SK-N-MC (cell line): ENCODE results near the gene SOX6.
A peak's percentile ranks its signal among the peaks of the same experiment; 100 is the strongest.

Experiments
- DNase-seq: peaks from one replicate; pipeline ENCODE4 v3.0.0-alpha.2; 2011; ENCODE audit warnings: low read depth, low spot score
- H3K27ac ChIP-seq: fragments of 200-600 bp; sonication (generic); 2 replicates; pipeline ENCODE4 v1.5.1; 2016; ENCODE audit warnings: mixed run types
- H3K36me3 ChIP-seq: fragments of 200-600 bp; sonication (generic); 2 replicates; pipeline ENCODE4 v1.6.1; 2017; ENCODE audit warnings: antibody characterized with exemption, low read length, mixed read lengths; ENCODE audit not compliant: insufficient read depth
- H3K4me3 ChIP-seq: fragments of 200-600 bp; sonication (generic); 2 replicates; pipeline ENCODE4 v1.5.1; 2016
- H3K9ac ChIP-seq: fragments of 200-600 bp; sonication (generic); 2 replicates; pipeline ENCODE4 v1.8.0; 2017; ENCODE audit warnings: mixed run types, mixed read lengths; ENCODE audit not compliant: insufficient read length
- H3K9me3 ChIP-seq: fragments of 200-600 bp; sonication (generic); 2 replicates; pipeline ENCODE4 v1.6.1; 2017; ENCODE audit warnings: low read depth, mild to moderate bottlenecking, antibody characterized with exemption, low read length, moderate library complexity, mixed read lengths
- EZH2 ChIP-seq: fragments of 200-600 bp; sonication (generic); IDR thresholded peaks from one replicate; pipeline ENCODE4 v1.6.1; 2017; ENCODE audit warnings: antibody characterized with exemption
- FOXP2 ChIP-seq: optimal IDR thresholded peaks from 2 replicates; pipeline ENCODE3; 2011; ENCODE audit warnings: mild to moderate bottlenecking, moderate library complexity; ENCODE audit not compliant: insufficient read depth; ENCODE audit errors: extremely low read length, control extremely low read depth
- POLR2AphosphoS5 ChIP-seq: IDR thresholded peaks from 2 replicates; pipeline ENCODE4 v1.6.1; 2012; ENCODE audit warnings: mild to moderate bottlenecking, low read depth, low read length, borderline replicate concordance

SOX6 gene

DNA sequence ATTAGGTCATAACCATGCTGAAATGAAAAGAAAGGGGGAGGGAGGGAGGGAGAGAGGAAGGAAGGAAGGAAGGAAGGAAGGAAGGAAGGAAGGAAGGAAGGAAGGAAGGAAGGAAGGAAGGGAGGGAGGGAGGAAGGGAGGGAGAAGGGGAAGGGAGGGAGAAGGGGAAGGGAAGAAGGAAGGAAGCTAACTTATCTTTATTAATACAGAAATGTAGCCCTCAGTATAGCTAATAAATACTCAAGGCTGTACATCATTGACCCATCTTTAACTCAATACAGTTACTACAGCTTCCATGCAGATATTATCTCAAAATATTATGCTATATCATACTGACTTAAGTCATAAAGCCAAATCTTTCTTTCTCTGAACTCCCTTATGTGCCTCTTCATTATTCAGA, 17.4 kb upstream of the SOX6 start:
- TF ChIP-seq EZH2 (no peak), FOXP2 (no peak), POLR2AphosphoS5 (no peak; the same call in 1 of the 2 replicates)
- Histone ChIP-seq H3K36me3 (peaks cover 12% of the 10 kb centered on the region), H3K9ac (peak overlapping the region; percentile 69), H3K27ac (peak overlapping the region; percentile 97), H3K9me3 (no peaks in the 10 kb centered on the region), H3K4me3 (peak overlapping the region; percentile 65)
- peak; percentile 77 for DNase-seq

GRCh38 chr11:16372355-16372754, 16.0 kb upstream of the SOX6 start:
- H3K9me3 ChIP-seq: no peaks in the 10 kb centered on the region
- H3K27ac ChIP-seq: peak overlapping the region; percentile 97
- no peak overlapping the region for H3K4me3 ChIP-seq
- no peak overlapping the region for H3K9ac ChIP-seq
- no peak for DNase-seq
- no peak for TF ChIP-seq FOXP2
- peaks cover 14% of the 10 kb centered on the region for H3K36me3 ChIP-seq

DNA sequence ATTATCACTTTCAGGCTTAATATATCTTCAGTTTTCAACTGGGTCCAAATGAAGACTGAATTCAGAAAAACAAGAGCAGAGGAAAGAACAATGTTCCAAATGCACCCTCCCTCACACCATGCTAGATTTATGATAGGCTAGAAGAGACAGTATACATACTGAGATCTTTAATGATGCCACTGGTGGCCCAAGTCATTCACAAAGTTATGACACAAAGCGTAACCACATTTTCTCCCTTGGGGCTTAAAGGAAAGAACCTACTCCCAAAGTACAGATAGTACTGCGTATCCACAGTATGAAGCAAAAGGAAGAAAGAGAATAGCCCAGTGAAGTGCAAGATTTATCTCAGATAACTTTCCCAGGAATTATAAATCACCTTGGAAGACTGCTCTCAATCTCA, 10.9 kb upstream of the SOX6 start:
- Histone ChIP-seq H3K36me3 (peaks cover 14% of the 10 kb centered on the region), H3K9ac (no peak overlapping the region), H3K27ac (peak overlapping the region; percentile 79), H3K4me3 (0 out of 2 replicates have a peak overlapping the region, but pooled peaks have one; percentile 4), H3K9me3 (no peaks in the 10 kb centered on the region)
- no peak for TF ChIP-seq EZH2
- TF ChIP-seq POLR2AphosphoS5: no peak
- no peak for TF ChIP-seq FOXP2
- no peak for DNase-seq

DNA sequence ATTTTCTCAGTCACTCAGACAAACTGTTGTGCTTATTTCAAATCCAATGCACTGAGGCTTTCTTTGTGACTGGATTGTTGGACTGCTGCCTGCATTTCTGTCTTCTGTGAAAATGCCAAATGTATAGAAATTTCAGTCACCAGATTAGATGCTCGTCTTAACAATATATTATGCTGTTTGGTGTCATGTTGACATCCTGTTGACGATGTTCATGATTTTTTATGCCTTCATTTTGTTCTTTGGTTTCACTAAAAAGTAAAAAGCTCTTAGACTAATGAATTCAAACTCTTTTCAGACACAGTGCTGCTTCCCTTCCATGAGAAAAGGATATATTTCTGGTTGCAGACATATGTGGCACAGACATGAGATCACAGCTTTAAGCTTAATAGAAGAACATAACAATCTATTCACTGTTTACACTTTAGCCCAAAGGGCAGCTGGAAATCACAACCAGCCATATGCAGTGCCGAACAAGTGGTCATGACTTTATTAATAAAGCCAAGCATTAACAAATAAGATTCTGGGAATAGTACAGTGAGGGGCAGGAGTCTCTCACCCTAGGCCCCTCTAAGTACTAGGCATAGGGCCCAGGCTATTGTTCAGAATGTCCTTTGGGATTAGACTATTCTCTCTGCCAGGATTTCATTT, 9.4 kb upstream of the SOX6 start:
- Histone ChIP-seq H3K36me3 (peaks cover 7% of the 10 kb centered on the region), H3K27ac (peak overlapping the region; percentile 79), H3K9ac (peak overlapping the region; percentile 30), H3K9me3 (no peaks in the 10 kb centered on the region), H3K4me3 (peak overlapping the region; percentile 52)
- TF ChIP-seq FOXP2: no peak
- TF ChIP-seq EZH2: no peak
- TF ChIP-seq POLR2AphosphoS5: no peak
- DNase-seq: no peak

DNA sequence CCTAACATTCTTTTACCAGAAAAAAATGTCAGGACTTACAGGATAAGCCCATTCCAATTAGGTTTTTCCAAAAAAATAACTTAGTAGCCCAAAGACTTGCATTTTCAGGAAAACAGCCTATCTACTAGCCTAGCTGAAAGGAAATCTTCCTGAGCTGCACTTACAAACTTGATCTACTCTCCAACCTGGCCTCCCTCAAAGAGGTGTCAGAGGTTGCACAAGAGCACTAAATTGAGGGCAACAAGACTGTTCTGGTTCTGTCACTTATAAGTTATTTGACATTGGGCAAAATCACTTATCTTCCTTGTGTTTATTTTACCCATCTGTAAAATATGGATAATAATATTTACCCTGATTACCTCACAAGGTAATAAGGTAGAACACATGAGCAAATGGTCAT, 7.9 kb upstream of the SOX6 start:
- no peak overlapping the region for H3K4me3 ChIP-seq
- H3K36me3 ChIP-seq: 0 out of 2 replicates have a peak, but pooled peaks cover 3% of the 10 kb centered on the region
- peak overlapping the region; percentile 10; the same call in 1 of the 2 replicates for H3K27ac ChIP-seq
- no peak overlapping the region for H3K9ac ChIP-seq
- no peak for TF ChIP-seq EZH2
- no peak for TF ChIP-seq FOXP2
- no peak for TF ChIP-seq POLR2AphosphoS5
- DNase-seq: no peak
- H3K9me3 ChIP-seq: no peaks in the 10 kb centered on the region

DNA sequence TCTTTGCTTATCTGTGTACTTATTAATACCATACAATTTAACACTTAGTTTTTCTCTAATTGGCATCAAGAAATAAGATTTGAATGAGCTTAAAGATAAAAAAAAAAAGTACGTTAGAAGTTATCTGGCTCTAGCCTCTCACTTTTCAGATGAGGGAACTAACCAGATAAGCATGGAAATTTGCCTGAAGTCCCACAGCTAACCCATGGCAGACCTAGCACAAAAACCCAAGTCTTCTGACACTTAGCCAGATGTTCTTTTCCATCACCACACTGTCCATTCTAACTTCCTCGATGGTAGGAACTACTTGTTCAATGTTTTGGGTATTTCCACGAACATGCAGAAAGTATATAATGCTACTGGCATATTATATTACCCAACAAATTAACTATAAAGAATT, 7.4 kb upstream of the SOX6 start:
- Histone ChIP-seq H3K4me3 (no peak overlapping the region), H3K9me3 (no peaks in the 10 kb centered on the region), H3K9ac (no peak overlapping the region), H3K36me3 (0 out of 2 replicates have a peak, but pooled peaks cover 3% of the 10 kb centered on the region), H3K27ac (peak overlapping the region; percentile 10; the same call in 1 of the 2 replicates)
- TF ChIP-seq FOXP2 (no peak), EZH2 (no peak), POLR2AphosphoS5 (no peak)
- no peak for DNase-seq

GRCh38 chr11:16361108-16361865, 4.9 kb upstream of the SOX6 start:
- Histone ChIP-seq H3K9ac (no peak overlapping the region), H3K9me3 (no peaks in the 10 kb centered on the region), H3K36me3 (no peaks in the 10 kb centered on the region), H3K27ac (peak overlapping the region; percentile 85), H3K4me3 (no peak overlapping the region; the same call in 1 of the 2 replicates)
- TF ChIP-seq FOXP2 (no peak), POLR2AphosphoS5 (no peak), EZH2 (no peak)
- DNase-seq: no peak

GRCh38 chr11:16359369-16359768, 3.0 kb upstream of the SOX6 start:
- no peak overlapping the region for H3K9ac ChIP-seq
- H3K36me3 ChIP-seq: no peaks in the 10 kb centered on the region; the same call in 1 of the 2 replicates
- H3K27ac ChIP-seq: peak overlapping the region; percentile 99
- DNase-seq: no peak
- no peaks in the 10 kb centered on the region for H3K9me3 ChIP-seq
- no peak overlapping the region for H3K4me3 ChIP-seq
- TF ChIP-seq EZH2 (no peak), POLR2AphosphoS5 (no peak), FOXP2 (no peak)

DNA sequence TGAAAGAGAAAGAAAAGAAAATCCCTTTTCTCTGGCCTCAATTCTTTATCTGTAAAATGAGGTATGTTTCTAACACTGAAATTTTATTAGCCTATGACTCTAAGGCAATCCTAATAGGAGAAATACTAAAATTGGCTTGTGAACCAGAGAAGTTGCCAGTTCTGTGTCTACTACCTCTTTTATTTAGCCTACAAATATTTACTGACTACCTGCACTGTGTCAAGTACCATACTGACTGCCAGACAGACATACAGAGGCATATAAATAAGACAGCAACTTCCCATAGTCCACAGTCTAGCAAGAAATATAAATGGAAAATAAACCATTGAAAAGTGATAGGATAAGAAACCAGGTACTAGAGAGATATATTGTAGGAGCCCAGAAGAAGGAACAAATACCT, 2.4 kb upstream of the SOX6 start:
- H3K9ac ChIP-seq: peak overlapping the region; percentile 86
- peak overlapping the region; percentile 99 for H3K27ac ChIP-seq
- TF ChIP-seq EZH2 (no peak), FOXP2 (no peak), POLR2AphosphoS5 (no peak)
- H3K9me3 ChIP-seq: no peaks in the 10 kb centered on the region
- DNase-seq: no peak
- H3K4me3 ChIP-seq: no peak overlapping the region
- H3K36me3 ChIP-seq: no peaks in the 10 kb centered on the region; the same call in 1 of the 2 replicates
